HG02973 (cell line): ENCODE measurements around the gene GNG12.

Experiments
- ATAC-seq: cut with Tn5 transposase; IDR thresholded peaks from one replicate; pipeline ENCODE4 v1.9.1; 2021; ENCODE audit warnings: moderate library complexity; ENCODE audit not compliant: unreplicated experiment

Gene GNG12

GRCh38 chr1:67832737-67833601, at the start of gene GNG12:
Gene GNG12, minus strand, starts transcription at chr1:67833467. Its CDS starts 125,781 bp downstream, at chr1:67707686.
- ATAC-seq, result peak; percentile 53

- ATAC-seq, result no peak
Observed at GRCh38 chr1:67882196-67882958, 49.1 kb upstream of the GNG12 start.

GRCh38 chr1:67880056-67880601, 46.9 kb upstream of the GNG12 start:
- no peak for ATAC-seq

GRCh38 chr1:67879485-67879884, 46.2 kb upstream of the GNG12 start:
- ATAC-seq, result no peak

- no peak for ATAC-seq
Observed at GRCh38 chr1:67874501-67875111, 41.3 kb upstream of the GNG12 start.

- no peak for ATAC-seq
Observed at GRCh38 chr1:67869233-67869632, 36.0 kb upstream of the GNG12 start.

GRCh38 chr1:67863637-67864036, 30.4 kb upstream of the GNG12 start:
- ATAC-seq, result no peak

- ATAC-seq, result no peak
Observed at GRCh38 chr1:67862685-67863084, 29.4 kb upstream of the GNG12 start.

- no peak for ATAC-seq
Observed at GRCh38 chr1:67861856-67862516, 28.7 kb upstream of the GNG12 start.

GRCh38 chr1:67860776-67861175, 27.5 kb upstream of the GNG12 start:
- no peak for ATAC-seq

- no peak for ATAC-seq
Observed at GRCh38 chr1:67856921-67857320, 23.7 kb upstream of the GNG12 start.

GRCh38 chr1:67855961-67856360, 22.7 kb upstream of the GNG12 start:
- ATAC-seq, result no peak

- ATAC-seq, result no peak
Observed at GRCh38 chr1:67855444-67855843, 22.2 kb upstream of the GNG12 start.

- no peak for ATAC-seq
Observed at GRCh38 chr1:67853704-67854103, 20.4 kb upstream of the GNG12 start.

GRCh38 chr1:67851800-67852199, 18.5 kb upstream of the GNG12 start:
- ATAC-seq, result no peak

GRCh38 chr1:67850611-67851075, 17.4 kb upstream of the GNG12 start:
- no peak for ATAC-seq

- ATAC-seq, result no peak
Observed at GRCh38 chr1:67850151-67850551, 16.9 kb upstream of the GNG12 start.

- no peak for ATAC-seq
Observed at GRCh38 chr1:67847466-67847865, 14.2 kb upstream of the GNG12 start.

GRCh38 chr1:67846538-67846937, 13.3 kb upstream of the GNG12 start:
- no peak for ATAC-seq

GRCh38 chr1:67844988-67845387, 11.7 kb upstream of the GNG12 start:
- no peak for ATAC-seq

- no peak for ATAC-seq
Observed at GRCh38 chr1:67843746-67844145, 10.5 kb upstream of the GNG12 start.
